K562 (cell line): ENCODE measurements around the gene SLCO3A1. TPM values are rescaled to one million over a fixed set of nuclear protein-coding genes. Genes with fewer than 3 reads are reported as not detected.

ENCODE experiments used
- ATAC-seq: fragments of 200-7000 bp; cut with Tn5 transposase; 3 replicates; pipeline ENCODE4 v1.9.1; 2020; ENCODE audit warnings: moderate library complexity
- BruUV-seq: library from RNA; stranded (reverse); fragments of 400-500 nt; replicated peaks from 2 replicates; lab custom pipeline; 2021; lab: Mats Ljungman, UMichigan
- CTCF ChIA-PET: fragments of 300-600 bp; formaldehyde crosslinking; extraction: SDS; loops from one replicate; lab custom pipeline; 2021; ENCODE audit warnings: low intra/inter-chr PET ratio; lab: Yijun Ruan, JAX
- POLR2A ChIA-PET: fragments of 300-600, 350-650 bp; sonication (Branson Sonifier 250); formaldehyde crosslinking; extraction: SDS; loops from one replicate; lab custom pipeline; 2021; ENCODE audit warnings: antibody characterized with exemption, inconsistent platforms; lab: Yijun Ruan, JAX
- DNase-seq, 4 experiments: peaks; one replicate each; pipeline versions ENCODE4 v3.0.0 to v3.0.0-alpha.2; 2011 to 2018; ENCODE audit warnings: low spot score in 3 of 4, mixed read lengths in 3 of 4; ENCODE audit errors: extremely low read depth in 1 of 4
- FAIRE-seq: peaks from 2 replicates; lab custom pipeline; 2011; peaks lifted over from hg19 to GRCh38; lab: Jason Lieb, UNC
- H2AFZ ChIP-seq: 2 replicates; pipeline ENCODE4 v1.6.0; 2011; ENCODE audit warnings: low read depth, low read length, control low read depth, inconsistent platforms
- H3K27ac ChIP-seq: fragments of 200-600 bp; 3 replicates; pipeline ENCODE4 v1.8.0; 2011; ENCODE audit warnings: low read depth, mild to moderate bottlenecking, control low read depth, inconsistent platforms, low read length, moderate library complexity, mixed read lengths; ENCODE audit errors: extremely low read depth
- H3K27me3 ChIP-seq, 2 experiments: fragments of 300-600 bp in 1 of 2; 2 replicates in 1 of 2; 3 replicates in 1 of 2; pipeline versions ENCODE4 v1.6.0 to v1.8.0; 2011; ENCODE audit warnings: inconsistent platforms in 2 of 2, low read length in 2 of 2, mild to moderate bottlenecking in 1 of 2, mixed read lengths in 1 of 2, moderate library complexity in 1 of 2; ENCODE audit not compliant: control insufficient read depth in 2 of 2, insufficient read depth in 2 of 2
- H3K36me3 ChIP-seq: fragments of 300-600 bp; 3 replicates; pipeline ENCODE4 v1.8.0; 2011; ENCODE audit warnings: mild to moderate bottlenecking, low read length, inconsistent platforms; ENCODE audit not compliant: control insufficient read depth, insufficient read depth
- H3K4me1 ChIP-seq, 2 experiments: fragments of 200-600 bp in 1 of 2; replicated peaks in 1 of 2; 2 replicates in 1 of 2; 3 replicates in 1 of 2; pipeline versions ENCODE4 v1.5.1 to v1.8.0; 2011; ENCODE audit warnings: inconsistent platforms in 2 of 2, low read length in 2 of 2, mild to moderate bottlenecking in 1 of 2, mixed read lengths in 1 of 2, moderate library complexity in 1 of 2; ENCODE audit not compliant: control insufficient read depth in 2 of 2, insufficient read depth in 2 of 2
- H3K4me2 ChIP-seq: 2 replicates; pipeline ENCODE4 v1.6.1; 2011; ENCODE audit warnings: low read length, control low read depth, inconsistent platforms, mixed read lengths; ENCODE audit not compliant: insufficient read depth
- H3K4me3 ChIP-seq: fragments of 200-600 bp; sonication (generic), shearing (Covaris generic); 2 replicates; pipeline ENCODE4 v1.5.1; 2016; ENCODE audit warnings: control low read depth, inconsistent platforms
- H3K79me2 ChIP-seq: fragments of 200-600 bp; 3 replicates; pipeline ENCODE4 v1.8.0; 2011; ENCODE audit warnings: low read length, inconsistent platforms; ENCODE audit not compliant: control insufficient read depth, insufficient read depth
- H3K9ac ChIP-seq, 2 experiments: 2 replicates each; pipeline versions ENCODE4 v1.6.0 to v1.6.1; 2011; ENCODE audit warnings: low read depth in 2 of 2, low read length in 2 of 2, control low read depth in 1 of 2, inconsistent platforms in 1 of 2, mild to moderate bottlenecking in 1 of 2, mixed read lengths in 1 of 2; ENCODE audit not compliant: insufficient read depth in 1 of 2
- H3K9me1 ChIP-seq: one replicate; pipeline ENCODE4 v1.6.0; 2011; ENCODE audit warnings: inconsistent platforms, mild to moderate bottlenecking, low read length, moderate library complexity; ENCODE audit not compliant: control insufficient read depth, insufficient read depth
- H3K9me3 ChIP-seq: replicated peaks from 2 replicates; pipeline ENCODE4 v1.5.1; 2011; ENCODE audit warnings: low read depth, low read length, inconsistent platforms; ENCODE audit not compliant: control insufficient read depth, insufficient read depth
- H4K20me1 ChIP-seq: replicated peaks from 2 replicates; pipeline ENCODE4 v1.6.1; 2011; ENCODE audit warnings: low read length, inconsistent platforms, mixed read lengths; ENCODE audit not compliant: control insufficient read depth, insufficient read depth
- POLR2B ChIP-seq: fragments of 450-650 bp; IDR thresholded peaks from 2 replicates; pipeline ENCODE4 v1.6.1; 2018; ENCODE audit warnings: low read depth; ENCODE audit not compliant: partially characterized antibody
- SMARCB1 ChIP-seq: IDR thresholded peaks from 2 replicates; pipeline ENCODE4 v1.6.1; 2011; ENCODE audit warnings: improper control_type of control experiment, low read depth; ENCODE audit not compliant: insufficient read length
- ZNF316 ChIP-seq: fragments of 450-650 bp; IDR thresholded peaks from 2 replicates; pipeline ENCODE4 v1.6.1; 2016
- ZSCAN29 ChIP-seq: fragments of 450-650 bp; IDR thresholded peaks from 2 replicates; pipeline ENCODE4 v1.6.1; 2017
- WGBS: fragments of 100-300 bp; shearing (Covaris generic); methylation state at CpG from one replicate; pipeline ENCODE4 v1.1.6; 2016; ENCODE audit warnings: low coverage, mixed read lengths; ENCODE audit not compliant: insufficient coverage; ENCODE audit errors: missing lambda C conversion rate; 5-methylcytosine and 5-hydroxymethylcytosine counted together
- in situ Hi-C: fragments of 300-500 bp; cut with MboI; formaldehyde crosslinking; loops from 4 replicates; pipeline ENCODE4 v1.15.0; 2018; ENCODE audit warnings: inconsistent platforms, mixed read lengths
- intact Hi-C: fragments of 100-400 bp; cut with micrococcal nuclease; formaldehyde crosslinking; loops from 2 replicates; pipeline ENCODE4 v1.14.2; 2022
- polyA plus RNA-seq, 8 experiments: library from polyadenylated mRNA; depleted of rRNA in 4 of 8; stranded (reverse) in 5 of 8; unstranded in 3 of 8; fragments of >200 nt; fragmentation: Nextera tagmentation in 2 of 8; fragmentation: Illumina TruSeq in 1 of 8; extraction: Ambion mirVana in 2 of 8; extraction: Trizol in 1 of 8; gene quantifications; 2 replicates each; pipeline versions ENCODE4 v1.2.1 to v1.2.3, GENCODE V29; 2011 to 2014; ENCODE audit warnings: inconsistent platforms in 1 of 8, missing spikeins in 1 of 8
- total RNA-seq, 7 experiments: library from RNA; depleted of rRNA in 6 of 7; stranded (reverse); fragments of >200 nt in 6 of 7; fragmentation: Illumina TruSeq in 2 of 7; extraction: Trizol in 2 of 7; gene quantifications; 2 replicates each; pipeline versions ENCODE4 v1.2.1 to v1.2.3, GENCODE V29; 2011 to 2021; ENCODE audit warnings: low replicate concordance in 1 of 7
- TF ChIP-seq, protein P1 (sequence below): fragments of 450-650 bp; formaldehyde crosslinking; IDR thresholded peaks from 2 replicates; pipeline ENCODE4 v1.4.0; 2022; ENCODE audit warnings: missing genetic modification characterization
- TF ChIP-seq, protein P2 (sequence below): fragments of 250-450 bp; sonication (Bioruptor Pico); IDR thresholded peaks from 2 replicates; pipeline ENCODE4 v1.8.0; 2021; ENCODE audit warnings: moderate library complexity, mild to moderate bottlenecking, inconsistent platforms

SLCO3A1 gene
- total and polyA plus RNA-seq, 9 of the 15 experiments (the other 6 are each of a cell fraction or from before 2014, with no cell fraction given) = 0.01 to 0.84 (median 0.06) TPM; not detected in 3

DNA sequence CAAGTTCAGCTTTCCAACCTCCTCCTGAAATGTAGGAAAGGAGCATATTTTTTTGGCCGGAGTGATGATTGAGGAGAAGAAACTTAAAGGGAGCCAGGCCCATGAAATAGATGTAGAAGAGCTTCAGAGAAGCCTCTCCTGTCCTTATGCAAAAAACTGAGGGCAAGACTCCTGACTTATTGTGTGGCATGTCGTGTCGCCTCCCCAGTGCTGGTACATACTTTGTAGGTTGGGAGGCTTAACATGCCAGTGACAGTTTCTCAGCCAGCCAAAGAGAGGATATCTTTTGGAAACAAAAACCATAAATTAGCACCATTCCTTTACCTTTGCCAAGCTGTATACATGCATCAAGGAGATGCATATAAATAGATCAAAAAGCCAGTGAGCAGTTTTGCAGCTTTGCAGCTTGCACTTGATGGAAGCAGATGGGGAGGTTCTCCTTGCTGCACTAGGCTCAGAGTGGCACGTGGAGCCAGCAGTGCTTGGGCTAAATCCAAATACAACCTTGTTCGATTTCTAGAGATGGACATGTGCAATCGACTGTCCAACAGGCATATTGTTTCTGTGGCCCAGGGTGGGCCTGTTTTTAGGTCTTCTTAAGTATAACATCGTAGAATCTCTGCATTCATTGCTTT lies 10.2 kb downstream of the SLCO3A1 start:
- Histone ChIP-seq H3K4me1 (no peaks in the 10 kb centered on the region), H2AFZ (no peak overlapping the region), H3K36me3 (no peaks in the 10 kb centered on the region), H3K27ac (no peak overlapping the region), H3K9ac (no peak overlapping the region), H3K9me1 (no peaks in the 10 kb centered on the region), H3K4me3 (no peak overlapping the region), H4K20me1 (peaks cover 4% of the 10 kb centered on the region; the same call in 1 of the 2 replicates), H3K79me2 (no peaks in the 10 kb centered on the region), H3K4me2 (no peak overlapping the region), H3K9me3 (no peaks in the 10 kb centered on the region), H3K27me3 (peaks cover 0 to 27% of the 10 kb centered on the region in 2 experiments; a peak in 3 of 5 replicates)
- ChIA-PET CTCF (no interaction called here), POLR2A (no interaction called here)
- FAIRE-seq (no peak), DNase-seq (no peak), ATAC-seq (no peak)
- TF ChIP-seq ZNF316 (no peak), POLR2B (no peak), ZSCAN29 (no peak), SMARCB1 (no peak)
- TF ChIP-seq, protein P1, sequence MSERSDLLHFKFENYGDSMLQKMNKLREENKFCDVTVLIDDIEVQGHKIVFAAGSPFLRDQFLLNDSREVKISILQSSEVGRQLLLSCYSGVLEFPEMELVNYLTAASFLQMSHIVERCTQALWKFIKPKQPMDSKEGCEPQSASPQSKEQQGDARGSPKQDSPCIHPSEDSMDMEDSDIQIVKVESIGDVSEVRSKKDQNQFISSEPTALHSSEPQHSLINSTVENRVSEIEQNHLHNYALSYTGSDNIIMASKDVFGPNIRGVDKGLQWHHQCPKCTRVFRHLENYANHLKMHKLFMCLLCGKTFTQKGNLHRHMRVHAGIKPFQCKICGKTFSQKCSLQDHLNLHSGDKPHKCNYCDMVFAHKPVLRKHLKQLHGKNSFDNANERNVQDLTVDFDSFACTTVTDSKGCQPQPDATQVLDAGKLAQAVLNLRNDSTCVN (CRISPR knock-in tag) = no peak
- TF ChIP-seq, protein P2, sequence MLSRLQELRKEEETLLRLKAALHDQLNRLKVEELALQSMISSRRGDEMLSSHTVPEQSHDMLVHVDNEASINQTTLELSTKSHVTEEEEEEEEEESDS (CRISPR knock-in tag) = no peak
- BruUV-seq = no TSS peak
- in situ Hi-C loops = no loop called here
- WGBS = 0% methylated on average over 7 of the region's 7 CpGs
- intact Hi-C loops = no loop called here
